Mesenchymal stem cell (in vitro differentiated cells and primary cell): ENCODE data around the gene CDH4.
"Not testable (repeated sequence)": the region's sequence is repeated elsewhere in the genome, so short reads cannot be mapped to it uniquely, and the experiment has no call there.

Source experiments
- DNase-seq: peaks from one replicate; pipeline ENCODE4 v3.0.0-alpha.2; 2013
- H2AFZ ChIP-seq: one replicate; pipeline ENCODE4 v1.6.1; 2013; ENCODE audit warnings: low read depth, mild to moderate bottlenecking, control low read depth, inconsistent platforms, low read length, moderate library complexity
- H2AK5ac ChIP-seq: 2 replicates; pipeline ENCODE4 v1.6.1; 2013; ENCODE audit warnings: low read length, moderate library complexity, mild to moderate bottlenecking, inconsistent platforms; ENCODE audit not compliant: severe bottlenecking
- H2BK120ac ChIP-seq: one replicate; pipeline ENCODE4 v1.6.1; 2013; ENCODE audit warnings: low read depth, mild to moderate bottlenecking, inconsistent platforms, low read length, moderate library complexity
- H2BK12ac ChIP-seq, 2 experiments: one replicate each; pipeline ENCODE4 v1.6.1; 2013; ENCODE audit warnings: inconsistent platforms in 2 of 2, low read length in 2 of 2, mild to moderate bottlenecking in 2 of 2, moderate library complexity in 2 of 2, control low read depth in 1 of 2
- H2BK15ac ChIP-seq: one replicate; pipeline ENCODE4 v1.6.1; 2013; ENCODE audit warnings: mild to moderate bottlenecking, low read depth, inconsistent platforms; ENCODE audit not compliant: poor library complexity, severe bottlenecking
- H2BK5ac ChIP-seq: 2 replicates; pipeline ENCODE4 v1.6.1; 2013; ENCODE audit warnings: low read depth, mild to moderate bottlenecking, low read length, control low read depth, inconsistent platforms; ENCODE audit not compliant: poor library complexity, severe bottlenecking
- H3K14ac ChIP-seq, 2 experiments: one replicate each; pipeline ENCODE4 v1.6.1; 2013; ENCODE audit warnings: inconsistent platforms in 2 of 2, low read length in 2 of 2, control low read depth in 1 of 2, mild to moderate bottlenecking in 1 of 2, moderate library complexity in 1 of 2
- H3K18ac ChIP-seq, 2 experiments: one replicate each; pipeline ENCODE4 v1.6.1; 2013; ENCODE audit warnings: inconsistent platforms in 2 of 2, low read length in 2 of 2, control low read depth in 1 of 2, low read depth in 1 of 2, mild to moderate bottlenecking in 1 of 2
- H3K23ac ChIP-seq, 2 experiments: one replicate each; pipeline ENCODE4 v1.6.1; 2013; ENCODE audit warnings: inconsistent platforms in 2 of 2, low read length in 2 of 2, mild to moderate bottlenecking in 2 of 2, moderate library complexity in 2 of 2, control low read depth in 1 of 2
- H3K27ac ChIP-seq: 2 replicates; pipeline ENCODE4 v1.5.1; 2013; ENCODE audit warnings: mild to moderate bottlenecking, moderate library complexity, low read length, control low read depth, inconsistent platforms; ENCODE audit not compliant: poor library complexity, severe bottlenecking
- H3K27me3 ChIP-seq, 2 experiments: 2 replicates each; pipeline versions ENCODE4 v1.6.1 to v1.7.0; 2013; ENCODE audit warnings: low read length in 2 of 2, mild to moderate bottlenecking in 2 of 2, moderate library complexity in 2 of 2, control low read depth in 1 of 2, inconsistent platforms in 1 of 2; ENCODE audit not compliant: control insufficient read depth in 1 of 2, insufficient read depth in 1 of 2
- H3K36me3 ChIP-seq, 2 experiments: 2 replicates each; pipeline versions ENCODE4 v1.6.1 to v1.7.0; 2013; ENCODE audit warnings: low read length in 2 of 2, control low read depth in 1 of 2, inconsistent platforms in 1 of 2, low read depth in 1 of 2, mild to moderate bottlenecking in 1 of 2; ENCODE audit not compliant: insufficient read depth in 2 of 2, control insufficient read depth in 1 of 2
- H3K4ac ChIP-seq, 2 experiments: one replicate each; pipeline ENCODE4 v1.6.1; 2013; ENCODE audit warnings: inconsistent platforms in 2 of 2, low read length in 2 of 2, mild to moderate bottlenecking in 2 of 2, moderate library complexity in 2 of 2, control low read depth in 1 of 2, low read depth in 1 of 2
- H3K4me1 ChIP-seq: 2 replicates; pipeline ENCODE4 v1.6.1; 2013; ENCODE audit warnings: low read depth, low read length, control low read depth; ENCODE audit not compliant: control insufficient read depth, insufficient read depth
- H3K4me2 ChIP-seq: 2 replicates; pipeline ENCODE4 v1.6.1; 2013; ENCODE audit warnings: low read length, mild to moderate bottlenecking, inconsistent platforms; ENCODE audit not compliant: poor library complexity, severe bottlenecking
- H3K4me3 ChIP-seq, 2 experiments: 2 replicates each; pipeline versions ENCODE4 v1.5.1 to v1.7.0; 2013; ENCODE audit warnings: low read length in 2 of 2, mild to moderate bottlenecking in 2 of 2, control low read depth in 1 of 2, low read depth in 1 of 2; ENCODE audit not compliant: insufficient read depth in 1 of 2
- H3K79me1 ChIP-seq: replicated peaks from 2 replicates; pipeline ENCODE4 v1.6.1; 2013; ENCODE audit warnings: mild to moderate bottlenecking, control low read depth, low read length, inconsistent platforms; ENCODE audit not compliant: poor library complexity, severe bottlenecking
- H3K9ac ChIP-seq: 2 replicates; pipeline ENCODE4 v1.7.0; 2013; ENCODE audit warnings: mild to moderate bottlenecking, low read length, moderate library complexity
- H3K9me3 ChIP-seq: 2 replicates; pipeline ENCODE4 v1.7.0; 2013; ENCODE audit warnings: mild to moderate bottlenecking, low read length; ENCODE audit not compliant: control insufficient read depth
- H4K8ac ChIP-seq: one replicate; pipeline ENCODE4 v1.6.1; 2013; ENCODE audit warnings: inconsistent platforms, mild to moderate bottlenecking, low read length, moderate library complexity
- H4K91ac ChIP-seq: one replicate; pipeline ENCODE4 v1.6.1; 2013; ENCODE audit warnings: mild to moderate bottlenecking, low read length, inconsistent platforms
- WGBS: methylation state at CpG from one replicate; pipeline ENCODE4 v1.1.7; 2013; ENCODE audit warnings: mixed read lengths; 5-methylcytosine and 5-hydroxymethylcytosine counted together

The CDH4 gene

DNA sequence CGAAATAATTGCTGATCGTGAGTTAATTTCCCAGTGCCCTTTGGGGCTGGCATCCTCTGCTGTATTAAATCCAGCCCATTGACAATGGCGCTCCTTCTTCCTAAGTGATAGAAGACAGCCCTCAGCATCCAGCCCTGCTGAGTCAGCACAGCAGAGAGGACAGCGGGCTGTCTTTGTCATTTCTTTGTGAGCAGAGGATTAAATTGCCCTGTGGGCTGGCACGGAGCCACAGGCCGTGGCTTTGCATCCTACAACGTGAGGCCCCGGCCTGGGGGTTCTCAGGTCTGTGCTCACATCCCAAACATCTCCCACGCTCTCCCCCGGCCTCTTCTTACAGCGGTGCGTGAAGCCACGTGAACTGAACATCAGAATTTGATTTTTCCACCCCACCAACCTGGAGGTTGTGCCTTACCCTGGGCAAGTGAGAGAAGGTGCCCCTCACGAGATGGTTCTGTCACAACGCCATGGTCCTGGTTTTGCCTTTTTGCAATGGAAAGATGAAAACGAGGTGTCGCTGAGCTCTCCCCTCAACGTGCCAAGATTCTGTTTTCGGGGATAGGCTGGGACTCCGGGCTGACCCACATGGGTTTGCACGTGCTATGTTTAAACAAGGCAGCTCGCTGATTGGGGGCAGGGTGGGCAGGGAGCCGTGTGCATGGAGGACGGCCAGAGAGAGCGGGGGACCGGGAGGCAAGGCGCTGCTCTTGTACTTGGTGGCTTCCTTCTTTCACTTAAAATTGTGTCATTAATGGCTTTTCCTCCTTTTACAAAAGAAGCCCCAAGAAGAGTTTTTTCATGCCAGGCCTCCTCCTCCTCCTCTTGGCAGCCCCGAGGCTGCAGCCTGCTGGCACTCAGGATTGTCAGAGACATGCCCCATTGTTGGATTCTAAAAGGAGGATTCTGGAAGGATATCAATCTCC, 19.5 kb downstream of the CDH4 start:
- Histone ChIP-seq H3K9ac (no peak overlapping the region), H3K4ac (no peak overlapping the region), H3K23ac (no peak overlapping the region), H4K8ac (no peak overlapping the region), H3K4me3 (no peak overlapping the region), H3K36me3 (peaks cover 0 to 11% of the 10 kb centered on the region in 2 experiments), H2AFZ (no peak overlapping the region), H3K27me3 (peaks cover 0 to 10% of the 10 kb centered on the region in 2 experiments), H3K14ac (no peak overlapping the region), H2BK12ac (no peak overlapping the region), H3K9me3 (no peaks in the 10 kb centered on the region), H2BK5ac (no peak overlapping the region), H3K27ac (no peak overlapping the region), H3K79me1 (peaks cover 38% of the 10 kb centered on the region), H4K91ac (peak overlapping the region; percentile 27), H2BK120ac (no peak overlapping the region), H3K4me1 (peaks cover 5% of the 10 kb centered on the region), H3K18ac (no peak overlapping the region), H2BK15ac (no peak overlapping the region), H3K4me2 (no peak overlapping the region), H2AK5ac (no peak overlapping the region)
- 88% methylated on average over 26 of the region's 28 CpGs for WGBS
- DNase-seq, result peak; percentile 12

DNA sequence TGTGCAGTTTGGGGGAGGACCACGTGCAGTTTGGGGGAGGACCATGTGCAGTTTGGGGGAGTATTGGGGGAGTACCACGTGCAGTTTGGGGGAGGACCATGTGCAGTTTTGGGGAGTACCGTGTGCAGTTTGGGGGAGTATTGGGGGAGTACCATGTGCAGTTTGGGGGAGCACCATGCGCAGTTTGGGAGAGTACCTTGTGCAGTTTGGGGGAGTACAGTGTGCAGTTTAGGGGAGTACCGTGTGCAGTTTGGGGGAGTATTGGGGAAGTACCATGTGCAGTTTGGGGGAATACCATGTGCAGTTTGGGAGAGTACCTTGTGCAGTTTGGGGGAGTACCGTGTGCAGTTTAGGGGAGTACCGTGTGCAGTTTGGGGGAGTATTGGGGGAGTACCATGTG, 21.0 kb downstream of the CDH4 start:
- DNase-seq, H2BK12ac ChIP-seq, H3K18ac ChIP-seq, H2BK5ac ChIP-seq, H3K27ac ChIP-seq, H4K8ac ChIP-seq, H4K91ac ChIP-seq, H3K9me3 ChIP-seq, H3K4me3 ChIP-seq, H2AK5ac ChIP-seq, H3K4me2 ChIP-seq, H3K4ac ChIP-seq, H3K9ac ChIP-seq, H3K23ac ChIP-seq, H2BK120ac ChIP-seq, H3K4me1 ChIP-seq, H3K36me3 ChIP-seq, H3K14ac ChIP-seq, H3K27me3 ChIP-seq, H2BK15ac ChIP-seq, H2AFZ ChIP-seq: not testable (repeated sequence)
- 89% methylated on average over 7 of the region's 7 CpGs for WGBS
- peaks cover 36% of the 10 kb centered on the region for H3K79me1 ChIP-seq

DNA sequence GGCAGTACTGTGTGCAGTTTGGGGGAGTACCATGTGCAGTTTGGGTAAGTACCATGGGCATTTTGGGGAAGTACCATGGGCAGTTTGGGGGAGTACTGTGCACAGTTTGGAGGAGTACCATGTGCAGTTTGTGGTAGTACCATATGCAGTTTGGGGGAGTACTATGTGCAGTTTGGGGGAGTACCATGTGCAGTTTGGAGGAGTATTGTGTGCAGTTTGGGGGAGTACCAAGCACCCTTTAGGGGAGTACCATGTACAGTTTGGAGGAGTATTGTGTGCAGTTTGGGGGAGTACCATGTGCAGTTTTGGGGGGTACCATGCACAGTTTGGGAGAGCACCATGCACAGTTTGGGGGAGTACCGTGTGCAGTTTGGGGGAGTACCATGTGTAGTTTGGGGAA, 21.6 kb downstream of the CDH4 start:
- not testable (repeated sequence) for H3K14ac ChIP-seq, H3K4me1 ChIP-seq, H2BK15ac ChIP-seq, H3K4me3 ChIP-seq, H2BK12ac ChIP-seq, H3K23ac ChIP-seq, H2AFZ ChIP-seq, H2AK5ac ChIP-seq, H2BK5ac ChIP-seq, H4K91ac ChIP-seq, H3K36me3 ChIP-seq, H3K4ac ChIP-seq, H3K9me3 ChIP-seq, H3K9ac ChIP-seq, DNase-seq, H3K18ac ChIP-seq, H3K27ac ChIP-seq, H3K27me3 ChIP-seq, H4K8ac ChIP-seq, H2BK120ac ChIP-seq, H3K4me2 ChIP-seq
- 89% methylated on average over 1 of the region's 1 CpG for WGBS
- peaks cover 40% of the 10 kb centered on the region for H3K79me1 ChIP-seq

DNA sequence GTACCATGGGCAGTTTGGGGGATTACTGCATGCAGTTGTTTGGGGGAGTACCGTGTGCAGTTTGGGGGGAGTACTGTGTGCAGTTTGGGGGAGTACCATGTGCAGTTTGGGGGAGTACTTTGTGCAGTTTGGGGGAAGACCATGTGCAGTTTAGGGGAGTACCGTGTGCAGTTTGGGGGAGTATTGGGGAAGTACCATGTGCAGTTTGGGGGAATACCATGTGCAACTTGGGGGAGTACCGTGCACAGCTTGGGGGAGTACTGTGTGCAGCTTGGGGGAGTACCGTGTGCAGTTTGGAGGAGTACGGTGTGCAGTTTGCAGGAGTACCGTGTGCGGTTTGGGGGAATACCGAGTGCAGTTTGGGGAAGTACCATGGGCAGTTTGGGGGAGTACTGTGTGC, 22.3 kb downstream of the CDH4 start:
- no peak for DNase-seq
- no peak overlapping the region for H3K4me3 ChIP-seq
- no peak overlapping the region for H2AK5ac ChIP-seq
- no peak overlapping the region for H3K9ac ChIP-seq
- no peaks in the 10 kb centered on the region for H3K9me3 ChIP-seq
- no peak overlapping the region for H4K91ac ChIP-seq
- H3K18ac ChIP-seq, result no peak overlapping the region
- H3K27ac ChIP-seq, result no peak overlapping the region
- no peak overlapping the region for H3K14ac ChIP-seq
- no peak overlapping the region for H4K8ac ChIP-seq
- H3K36me3 ChIP-seq, result no peaks in the 10 kb centered on the region
- H2BK15ac ChIP-seq, result no peak overlapping the region
- no peak overlapping the region for H3K23ac ChIP-seq
- H3K27me3 ChIP-seq, result no peaks in the 10 kb centered on the region
- no peak overlapping the region for H3K4ac ChIP-seq
- 94% methylated on average over 8 of the region's 8 CpGs for WGBS
- peaks cover 5% of the 10 kb centered on the region for H3K4me1 ChIP-seq
- no peak overlapping the region for H2BK120ac ChIP-seq
- H3K4me2 ChIP-seq, result no peak overlapping the region
- no peak overlapping the region for H2AFZ ChIP-seq
- H2BK12ac ChIP-seq, result no peak overlapping the region
- H2BK5ac ChIP-seq, result no peak overlapping the region
- H3K79me1 ChIP-seq, result peaks cover 39% of the 10 kb centered on the region
